Measurements from ENCODE around the gene CALD1.

The CALD1 gene

GRCh38 chr7:134995239-134996096 is 216.0 kb downstream of the CALD1 start:
- no peaks in the 10 kb centered on the region for H3K27me3 ChIP-seq (ENCODE audit: low read length)
- no peak overlapping the region for H3K9ac ChIP-seq (ENCODE audit: low read length)
- no peak overlapping the region for H2AFZ ChIP-seq (ENCODE audit: low read depth, low read length, severe bottlenecking)
- H3K27ac ChIP-seq (ENCODE audit: low read depth, low read length): no peak overlapping the region
- TF ChIP-seq EZH2phosphoT487 (conservative IDR thresholded peaks at IDR 0.05; ENCODE audit: low read length) (no peak), CTCF (IDR thresholded peaks at IDR 0.05; ENCODE audit: insufficient read depth, low read length, poor library complexity, severe bottlenecking) (no peak)
- H4K20me1 ChIP-seq (ENCODE audit: low read depth, low read length): no peaks in the 10 kb centered on the region
- H3K9me3 ChIP-seq (ENCODE audit: insufficient read depth, low read length): no peaks in the 10 kb centered on the region
- H3K79me2 ChIP-seq (ENCODE audit: insufficient read depth, low read length): peaks cover 2% of the 10 kb centered on the region; the same call in 1 of the 2 replicates
- H3K4me2 ChIP-seq (ENCODE audit: low read depth, low read length, poor library complexity, severe bottlenecking): no peak overlapping the region
- H3K9me2 ChIP-seq (replicated peaks; ENCODE audit: insufficient read depth, low read length): no peaks in the 10 kb centered on the region
- H3F3A ChIP-seq (ENCODE audit: insufficient read depth): no peaks in the 10 kb centered on the region
- no peak overlapping the region for H3K4me3 ChIP-seq (ENCODE audit: insufficient read depth, low read length, poor library complexity, severe bottlenecking)
- no peaks in the 10 kb centered on the region; the same call in 1 of the 2 replicates for H3K36me3 ChIP-seq (ENCODE audit: low read length)

DNA sequence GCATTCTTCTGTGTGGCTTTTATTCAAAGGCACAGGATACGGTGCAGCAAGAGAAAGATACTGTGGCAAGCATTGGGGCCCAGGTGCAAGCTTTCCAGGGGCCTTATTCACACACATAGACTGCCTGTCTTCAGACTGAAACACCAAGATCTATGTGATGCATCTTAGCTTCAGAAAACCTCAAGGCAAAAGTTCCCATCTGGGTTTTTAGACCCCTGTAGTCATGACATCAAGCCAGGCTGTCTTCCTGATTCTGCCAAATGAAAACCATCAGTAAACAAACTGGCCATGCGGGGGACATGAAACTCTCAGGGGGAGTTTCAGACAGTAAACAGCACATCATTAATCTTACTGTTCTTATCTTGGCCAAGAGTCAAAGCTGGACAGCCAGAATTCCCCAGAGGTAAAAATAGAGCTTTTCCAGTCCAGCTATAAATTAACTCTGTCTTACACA is 216.7 kb downstream of the CALD1 start:
- no peaks in the 10 kb centered on the region for H3K9me2 ChIP-seq (replicated peaks; ENCODE audit: insufficient read depth, low read length)
- H3K9ac ChIP-seq (ENCODE audit: low read length): no peak overlapping the region
- no peaks in the 10 kb centered on the region; the same call in 1 of the 2 replicates for H3K36me3 ChIP-seq (ENCODE audit: low read length)
- H3K9me3 ChIP-seq (ENCODE audit: insufficient read depth, low read length): no peaks in the 10 kb centered on the region
- H3F3A ChIP-seq (ENCODE audit: insufficient read depth): no peaks in the 10 kb centered on the region
- no peak overlapping the region for H3K27ac ChIP-seq (ENCODE audit: low read depth, low read length)
- H3K79me2 ChIP-seq (ENCODE audit: insufficient read depth, low read length): no peaks in the 10 kb centered on the region
- no peaks in the 10 kb centered on the region for H3K27me3 ChIP-seq (ENCODE audit: low read length)
- no peak overlapping the region for H3K4me2 ChIP-seq (ENCODE audit: low read depth, low read length, poor library complexity, severe bottlenecking)
- TF ChIP-seq CTCF (IDR thresholded peaks at IDR 0.05; ENCODE audit: insufficient read depth, low read length, poor library complexity, severe bottlenecking) (no peak), EZH2phosphoT487 (conservative IDR thresholded peaks at IDR 0.05; ENCODE audit: low read length) (no peak)
- no peaks in the 10 kb centered on the region for H4K20me1 ChIP-seq (ENCODE audit: low read depth, low read length)
- H3K4me3 ChIP-seq (ENCODE audit: insufficient read depth, low read length, poor library complexity, severe bottlenecking): no peak overlapping the region
- no peak overlapping the region for H2AFZ ChIP-seq (ENCODE audit: low read depth, low read length, severe bottlenecking)

DNA sequence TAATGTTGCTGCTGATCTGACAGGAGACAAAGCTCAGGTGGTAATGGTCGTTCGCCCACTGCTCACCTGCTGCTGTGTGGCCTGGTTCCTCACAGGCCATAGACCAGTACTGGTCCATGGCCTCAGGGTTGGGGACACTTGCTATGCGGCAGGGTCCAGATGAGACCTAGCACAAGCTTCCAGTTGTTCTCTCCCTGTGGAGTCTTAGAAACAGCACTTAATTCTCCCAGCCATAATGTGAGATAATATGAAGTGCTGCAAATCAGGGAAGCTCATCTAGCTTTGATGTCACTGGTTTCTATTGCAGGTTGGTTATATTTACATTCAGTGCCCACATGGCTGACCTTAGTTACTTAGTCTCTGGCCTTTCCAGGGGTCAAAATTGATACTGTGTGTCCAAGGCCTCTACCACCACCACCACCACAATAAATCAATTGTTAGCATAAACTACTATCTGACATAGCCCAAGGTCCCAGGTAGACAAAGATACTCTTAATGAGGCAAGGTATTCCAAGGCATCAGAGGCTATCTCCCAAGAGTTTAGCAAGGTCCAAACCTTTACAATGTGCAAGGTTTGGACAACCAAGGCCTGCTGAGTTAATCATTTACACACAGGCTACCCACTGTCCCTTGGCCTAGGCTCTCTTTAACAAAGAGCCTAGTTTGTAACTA is 217.9 kb downstream of the CALD1 start:
- H3K79me2 ChIP-seq (ENCODE audit: insufficient read depth, low read length): no peaks in the 10 kb centered on the region
- H3K9ac ChIP-seq (ENCODE audit: low read length): no peak overlapping the region
- H3K9me3 ChIP-seq (ENCODE audit: insufficient read depth, low read length): no peaks in the 10 kb centered on the region
- no peaks in the 10 kb centered on the region for H3K27me3 ChIP-seq (ENCODE audit: low read length)
- H3K4me3 ChIP-seq (ENCODE audit: insufficient read depth, low read length, poor library complexity, severe bottlenecking): no peak overlapping the region
- H3K4me2 ChIP-seq (ENCODE audit: low read depth, low read length, poor library complexity, severe bottlenecking): no peak overlapping the region
- no peaks in the 10 kb centered on the region for H3F3A ChIP-seq (ENCODE audit: insufficient read depth)
- TF ChIP-seq CTCF (IDR thresholded peaks at IDR 0.05; ENCODE audit: insufficient read depth, low read length, poor library complexity, severe bottlenecking): no peak
- no peak for TF ChIP-seq EZH2phosphoT487 (conservative IDR thresholded peaks at IDR 0.05; ENCODE audit: low read length)
- H3K9me2 ChIP-seq (replicated peaks; ENCODE audit: insufficient read depth, low read length): no peaks in the 10 kb centered on the region
- no peaks in the 10 kb centered on the region; the same call in 1 of the 2 replicates for H3K36me3 ChIP-seq (ENCODE audit: low read length)
- no peak overlapping the region for H3K27ac ChIP-seq (ENCODE audit: low read depth, low read length)
- H2AFZ ChIP-seq (ENCODE audit: low read depth, low read length, severe bottlenecking): no peak overlapping the region
- no peaks in the 10 kb centered on the region for H4K20me1 ChIP-seq (ENCODE audit: low read depth, low read length)

Measured in SU-DHL-6 (cell line).